ENCODE data around the gene TGM3.

Gene TGM3

DNA sequence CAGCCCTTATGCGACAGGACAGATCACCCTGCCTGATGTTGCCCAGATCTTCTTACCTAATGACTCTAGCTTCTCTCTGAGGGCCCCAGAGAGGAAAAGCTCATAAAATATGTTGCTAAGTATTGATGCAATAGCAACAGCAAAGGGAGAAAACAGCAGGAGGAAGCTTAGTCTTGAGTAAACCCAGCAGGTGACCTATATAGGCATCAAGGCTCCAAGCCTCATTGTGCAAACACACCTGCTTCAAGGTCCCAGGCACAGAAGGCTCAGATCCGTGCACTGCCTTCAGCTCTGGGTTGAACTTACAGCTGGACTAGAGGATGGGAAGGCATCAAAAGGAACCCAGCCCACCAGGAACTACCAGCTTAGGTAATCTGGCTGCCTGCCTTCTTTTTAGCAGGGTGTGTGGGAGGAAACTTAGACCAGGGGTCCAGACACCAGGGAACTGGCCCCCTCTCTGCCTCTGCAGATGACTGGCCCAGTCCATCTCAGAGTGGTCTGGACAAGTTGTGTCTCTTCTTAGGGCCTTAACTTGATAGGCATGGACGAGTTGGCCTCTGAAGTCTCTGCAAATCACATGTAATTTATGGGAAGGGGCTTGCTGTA lies 34.4 kb downstream of the TGM3 start:
- no peak overlapping the region for H3K4me3 ChIP-seq (ENCODE audit: low read depth, low read length)
- no peak for DNase-seq (ENCODE audit: low read depth)
- in situ Hi-C loops (cut with HindIII; ENCODE audit: low sequenced_read_pairs): no loop called here
- TF ChIP-seq, protein P1, sequence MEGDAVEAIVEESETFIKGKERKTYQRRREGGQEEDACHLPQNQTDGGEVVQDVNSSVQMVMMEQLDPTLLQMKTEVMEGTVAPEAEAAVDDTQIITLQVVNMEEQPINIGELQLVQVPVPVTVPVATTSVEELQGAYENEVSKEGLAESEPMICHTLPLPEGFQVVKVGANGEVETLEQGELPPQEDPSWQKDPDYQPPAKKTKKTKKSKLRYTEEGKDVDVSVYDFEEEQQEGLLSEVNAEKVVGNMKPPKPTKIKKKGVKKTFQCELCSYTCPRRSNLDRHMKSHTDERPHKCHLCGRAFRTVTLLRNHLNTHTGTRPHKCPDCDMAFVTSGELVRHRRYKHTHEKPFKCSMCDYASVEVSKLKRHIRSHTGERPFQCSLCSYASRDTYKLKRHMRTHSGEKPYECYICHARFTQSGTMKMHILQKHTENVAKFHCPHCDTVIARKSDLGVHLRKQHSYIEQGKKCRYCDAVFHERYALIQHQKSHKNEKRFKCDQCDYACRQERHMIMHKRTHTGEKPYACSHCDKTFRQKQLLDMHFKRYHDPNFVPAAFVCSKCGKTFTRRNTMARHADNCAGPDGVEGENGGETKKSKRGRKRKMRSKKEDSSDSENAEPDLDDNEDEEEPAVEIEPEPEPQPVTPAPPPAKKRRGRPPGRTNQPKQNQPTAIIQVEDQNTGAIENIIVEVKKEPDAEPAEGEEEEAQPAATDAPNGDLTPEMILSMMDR (IDR thresholded peaks at IDR 0.05; ENCODE audit: low read depth, low read length, missing control alignments): no peak

DNA sequence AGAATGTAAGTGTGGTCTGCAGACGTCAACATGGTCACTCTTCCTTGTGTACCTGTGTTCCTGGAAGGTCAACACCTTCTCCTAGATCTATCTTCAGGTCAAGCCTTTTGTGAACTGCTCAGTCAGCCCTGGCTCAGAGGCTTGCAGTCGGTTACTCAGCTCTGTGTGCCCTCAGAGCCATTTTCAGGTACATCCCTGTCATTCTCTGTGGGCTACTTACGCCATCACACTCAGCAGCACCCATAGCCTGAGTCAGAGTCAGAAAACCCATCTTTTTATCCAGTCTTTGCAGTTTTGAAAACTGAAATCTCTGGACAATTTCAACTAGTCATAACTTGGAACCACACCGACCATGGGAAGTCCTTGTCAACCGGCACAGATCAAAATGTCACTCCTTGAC lies 35.3 kb downstream of the TGM3 start:
- DNase-seq (ENCODE audit: low read depth): no peak
- H3K4me3 ChIP-seq (ENCODE audit: low read depth, low read length): no peak overlapping the region
- TF ChIP-seq, protein P1 (IDR thresholded peaks at IDR 0.05; ENCODE audit: low read depth, low read length, missing control alignments): no peak
- in situ Hi-C loops (cut with HindIII; ENCODE audit: low sequenced_read_pairs): no loop called here

DNA sequence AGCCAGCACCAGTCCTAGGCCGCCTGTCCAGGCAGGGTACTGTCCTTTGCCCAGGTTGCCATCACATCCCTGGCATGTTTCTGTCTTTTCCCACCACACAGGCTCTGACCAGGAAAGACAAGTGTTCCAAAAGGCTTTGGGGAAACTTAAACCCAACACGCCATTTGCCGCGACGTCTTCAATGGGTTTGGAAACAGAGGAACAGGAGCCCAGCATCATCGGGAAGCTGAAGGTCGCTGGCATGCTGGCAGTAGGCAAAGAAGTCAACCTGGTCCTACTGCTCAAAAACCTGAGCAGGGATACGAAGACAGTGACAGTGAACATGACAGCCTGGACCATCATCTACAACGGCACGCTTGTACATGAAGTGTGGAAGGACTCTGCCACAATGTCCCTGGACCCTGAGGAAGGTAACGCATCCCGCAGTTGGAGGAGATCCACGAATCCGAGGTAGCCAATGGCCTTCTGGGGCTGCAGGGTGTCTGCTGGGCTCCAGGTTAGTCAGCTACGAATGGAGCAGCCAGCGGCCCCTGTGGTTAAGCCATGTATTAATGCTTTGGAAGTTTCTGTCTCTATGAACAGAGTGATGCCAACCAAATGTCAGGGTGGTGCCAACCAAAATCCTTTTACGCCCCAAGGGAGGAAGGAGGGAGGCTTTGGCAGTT lies 36.2 kb downstream of the TGM3 start:
- TF ChIP-seq, protein P1 (IDR thresholded peaks at IDR 0.05; ENCODE audit: low read depth, low read length, missing control alignments): no peak
- in situ Hi-C loops (cut with HindIII; ENCODE audit: low sequenced_read_pairs): no loop called here
- H3K4me3 ChIP-seq (ENCODE audit: low read depth, low read length): no peak overlapping the region
- no peak for DNase-seq (ENCODE audit: low read depth)

DNA sequence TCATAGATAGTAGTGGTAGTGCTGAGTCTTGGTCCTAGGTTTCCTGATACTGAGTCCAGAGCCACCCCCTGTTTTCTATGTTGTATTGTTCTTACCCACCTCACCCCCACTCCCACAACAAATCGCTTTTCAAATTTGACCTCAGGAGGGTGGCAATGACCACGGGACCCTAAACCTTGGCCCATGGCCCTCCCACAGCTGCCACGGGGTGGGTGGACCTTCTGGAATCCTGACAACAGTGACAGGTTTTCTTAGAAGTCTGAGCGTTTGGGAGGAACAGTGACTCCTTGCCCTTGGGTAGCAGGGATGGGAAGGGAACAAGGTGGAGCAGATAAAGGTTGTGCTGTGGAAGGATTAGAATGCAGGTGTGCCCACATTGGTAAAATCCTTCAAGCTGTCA lies 36.9 kb downstream of the TGM3 start:
- in situ Hi-C loops (cut with HindIII; ENCODE audit: low sequenced_read_pairs): no loop called here
- TF ChIP-seq, protein P1 (IDR thresholded peaks at IDR 0.05; ENCODE audit: low read depth, low read length, missing control alignments): no peak
- DNase-seq (ENCODE audit: low read depth): no peak
- H3K4me3 ChIP-seq (ENCODE audit: low read depth, low read length): no peak overlapping the region

DNA sequence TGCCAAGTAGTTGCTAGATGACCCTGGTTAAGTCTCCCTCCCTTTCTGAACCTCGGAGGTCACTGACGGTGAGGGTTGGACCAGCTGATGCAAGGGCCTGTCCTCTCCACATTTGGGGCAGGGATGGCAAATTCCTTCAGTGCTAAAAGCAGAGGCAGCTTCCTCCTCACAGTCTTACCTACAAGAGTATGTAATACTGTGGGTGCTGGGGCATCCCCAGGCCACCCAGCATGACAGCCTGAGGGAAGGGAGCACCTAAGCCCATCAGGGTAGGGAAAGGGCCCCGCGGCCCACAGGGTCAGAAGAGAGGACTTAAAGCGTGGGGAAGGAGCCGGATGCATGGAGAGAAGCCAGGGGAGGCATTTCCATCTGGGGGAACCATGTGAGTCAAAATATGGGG lies 38.0 kb downstream of the TGM3 start:
- TF ChIP-seq, protein P1 (IDR thresholded peaks at IDR 0.05; ENCODE audit: low read depth, low read length, missing control alignments): no peak
- H3K4me3 ChIP-seq (ENCODE audit: low read depth, low read length): no peak overlapping the region
- no peak for DNase-seq (ENCODE audit: low read depth)
- in situ Hi-C loops (cut with HindIII; ENCODE audit: low sequenced_read_pairs): no loop called here

DNA sequence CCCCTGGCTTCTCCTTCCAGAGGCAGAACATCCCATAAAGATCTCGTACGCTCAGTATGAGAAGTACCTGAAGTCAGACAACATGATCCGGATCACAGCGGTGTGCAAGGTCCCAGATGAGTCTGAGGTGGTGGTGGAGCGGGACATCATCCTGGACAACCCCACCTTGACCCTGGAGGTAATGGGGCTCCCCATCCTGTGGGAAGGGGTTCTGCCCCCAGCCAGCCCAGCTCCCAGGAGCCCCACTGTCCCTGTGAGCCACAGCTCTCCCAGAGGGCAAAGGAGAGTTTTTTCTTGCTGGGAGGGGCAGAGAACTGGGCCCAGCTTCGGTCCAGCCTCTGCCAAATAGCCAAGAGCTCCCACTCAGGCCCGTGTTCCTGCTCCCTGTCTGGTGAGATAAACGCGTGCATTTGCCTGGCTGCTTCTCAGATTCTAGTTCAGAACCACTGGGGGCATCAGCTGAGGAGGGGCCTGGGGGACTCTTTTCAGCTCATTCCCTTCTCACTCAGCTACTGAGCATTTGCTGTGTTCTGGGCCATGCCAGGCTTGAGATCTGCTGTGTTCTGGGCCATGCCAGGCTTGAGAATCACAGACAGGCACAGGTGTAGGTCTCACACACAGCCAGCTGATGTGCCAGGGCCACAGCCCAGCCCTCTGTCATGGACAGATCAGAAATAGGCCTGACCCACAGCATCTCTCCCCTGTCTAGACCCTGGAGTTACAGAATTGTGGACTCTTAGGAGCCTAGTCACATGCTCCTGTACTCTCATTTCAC lies 39.5 kb downstream of the TGM3 start:
- TF ChIP-seq, protein P1 (IDR thresholded peaks at IDR 0.05; ENCODE audit: low read depth, low read length, missing control alignments): no peak
- H3K4me3 ChIP-seq (ENCODE audit: low read depth, low read length): no peak overlapping the region
- in situ Hi-C loops (cut with HindIII; ENCODE audit: low sequenced_read_pairs): no loop called here
- no peak for DNase-seq (ENCODE audit: low read depth)

Measured in astrocyte of the cerebellum (primary cell).